ENCODE data around the gene PPP1R15B.

GRCh38 chr1:204421441-204421840 lies 9.8 kb upstream of the PPP1R15B start:
- no peak for TF ChIP-seq ZC3H11A (IDR thresholded peaks at IDR 0.05)
- TF ChIP-seq, protein P1, sequence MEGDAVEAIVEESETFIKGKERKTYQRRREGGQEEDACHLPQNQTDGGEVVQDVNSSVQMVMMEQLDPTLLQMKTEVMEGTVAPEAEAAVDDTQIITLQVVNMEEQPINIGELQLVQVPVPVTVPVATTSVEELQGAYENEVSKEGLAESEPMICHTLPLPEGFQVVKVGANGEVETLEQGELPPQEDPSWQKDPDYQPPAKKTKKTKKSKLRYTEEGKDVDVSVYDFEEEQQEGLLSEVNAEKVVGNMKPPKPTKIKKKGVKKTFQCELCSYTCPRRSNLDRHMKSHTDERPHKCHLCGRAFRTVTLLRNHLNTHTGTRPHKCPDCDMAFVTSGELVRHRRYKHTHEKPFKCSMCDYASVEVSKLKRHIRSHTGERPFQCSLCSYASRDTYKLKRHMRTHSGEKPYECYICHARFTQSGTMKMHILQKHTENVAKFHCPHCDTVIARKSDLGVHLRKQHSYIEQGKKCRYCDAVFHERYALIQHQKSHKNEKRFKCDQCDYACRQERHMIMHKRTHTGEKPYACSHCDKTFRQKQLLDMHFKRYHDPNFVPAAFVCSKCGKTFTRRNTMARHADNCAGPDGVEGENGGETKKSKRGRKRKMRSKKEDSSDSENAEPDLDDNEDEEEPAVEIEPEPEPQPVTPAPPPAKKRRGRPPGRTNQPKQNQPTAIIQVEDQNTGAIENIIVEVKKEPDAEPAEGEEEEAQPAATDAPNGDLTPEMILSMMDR (IDR thresholded peaks at IDR 0.05): no peak
- no peak for TF ChIP-seq POLR2A (IDR thresholded peaks at IDR 0.05; ENCODE audit: low read length)
- TF ChIP-seq KDM1A (IDR thresholded peaks at IDR 0.05; ENCODE audit: low read depth): peak; percentile 86
- TF ChIP-seq RAD21 (conservative IDR thresholded peaks at IDR 0.05 in 1 of 2, IDR thresholded peaks at IDR 0.05 in 1 of 2): no peak
- TF ChIP-seq PHF8 (IDR thresholded peaks at IDR 0.05; ENCODE audit: borderline replicate concordance, low read depth): no peak
- TF ChIP-seq, protein P2, sequence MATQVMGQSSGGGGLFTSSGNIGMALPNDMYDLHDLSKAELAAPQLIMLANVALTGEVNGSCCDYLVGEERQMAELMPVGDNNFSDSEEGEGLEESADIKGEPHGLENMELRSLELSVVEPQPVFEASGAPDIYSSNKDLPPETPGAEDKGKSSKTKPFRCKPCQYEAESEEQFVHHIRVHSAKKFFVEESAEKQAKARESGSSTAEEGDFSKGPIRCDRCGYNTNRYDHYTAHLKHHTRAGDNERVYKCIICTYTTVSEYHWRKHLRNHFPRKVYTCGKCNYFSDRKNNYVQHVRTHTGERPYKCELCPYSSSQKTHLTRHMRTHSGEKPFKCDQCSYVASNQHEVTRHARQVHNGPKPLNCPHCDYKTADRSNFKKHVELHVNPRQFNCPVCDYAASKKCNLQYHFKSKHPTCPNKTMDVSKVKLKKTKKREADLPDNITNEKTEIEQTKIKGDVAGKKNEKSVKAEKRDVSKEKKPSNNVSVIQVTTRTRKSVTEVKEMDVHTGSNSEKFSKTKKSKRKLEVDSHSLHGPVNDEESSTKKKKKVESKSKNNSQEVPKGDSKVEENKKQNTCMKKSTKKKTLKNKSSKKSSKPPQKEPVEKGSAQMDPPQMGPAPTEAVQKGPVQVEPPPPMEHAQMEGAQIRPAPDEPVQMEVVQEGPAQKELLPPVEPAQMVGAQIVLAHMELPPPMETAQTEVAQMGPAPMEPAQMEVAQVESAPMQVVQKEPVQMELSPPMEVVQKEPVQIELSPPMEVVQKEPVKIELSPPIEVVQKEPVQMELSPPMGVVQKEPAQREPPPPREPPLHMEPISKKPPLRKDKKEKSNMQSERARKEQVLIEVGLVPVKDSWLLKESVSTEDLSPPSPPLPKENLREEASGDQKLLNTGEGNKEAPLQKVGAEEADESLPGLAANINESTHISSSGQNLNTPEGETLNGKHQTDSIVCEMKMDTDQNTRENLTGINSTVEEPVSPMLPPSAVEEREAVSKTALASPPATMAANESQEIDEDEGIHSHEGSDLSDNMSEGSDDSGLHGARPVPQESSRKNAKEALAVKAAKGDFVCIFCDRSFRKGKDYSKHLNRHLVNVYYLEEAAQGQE (IDR thresholded peaks at IDR 0.05): no peak

All from A549 (cell line).